ENCODE measurements around the gene ZSWIM7.

- TF ChIP-seq POLR2A (IDR thresholded peaks at IDR 0.05) (no peak), CTCF (IDR thresholded peaks at IDR 0.05) (no peak)
Observed at GRCh38 chr17:15970500-15970899, 29.0 kb downstream of the ZSWIM7 start.

All from right lobe of liver (tissue), 4 donors.